Hypothalamus (tissue), 51 donors: ENCODE data around the gene ZNG1A.
"Not testable (repeated sequence)": the region's sequence is repeated elsewhere in the genome, so short reads cannot be mapped to it uniquely, and the experiment has no call there.

Experiments
- DNase-seq, 51 donors: peaks; one replicate each; lab custom pipeline; 2025; lab: John Stamatoyannopoulos, UW

Gene ZNG1A

GRCh38 chr9:199601-200000 is 20.7 kb upstream of the ZNG1A start:
- not testable (repeated sequence) for DNase-seq

- peak in 1 of 51 donors; percentile 1 for DNase-seq
Measured at GRCh38 chr9:178140-178825, 573 bp downstream of the ZNG1A start.

DNA sequence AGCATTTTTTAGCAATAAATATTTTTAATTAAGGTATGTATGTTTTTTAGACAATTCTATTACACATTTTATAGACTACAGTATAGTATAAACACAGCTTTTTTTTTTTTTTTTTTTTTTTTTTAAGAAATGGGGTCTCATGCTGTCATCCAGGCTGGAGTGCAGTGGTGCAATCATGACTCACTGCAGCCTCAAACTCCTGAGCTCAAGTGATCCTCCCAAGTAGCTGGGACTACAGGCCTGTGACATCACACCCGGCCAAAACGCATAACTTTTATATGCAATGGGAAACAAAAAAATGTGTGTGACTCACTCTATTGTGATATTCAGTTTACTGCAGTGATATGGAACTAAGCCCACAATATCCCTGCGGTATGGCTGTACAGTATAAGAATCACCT is 9.1 kb downstream of the ZNG1A start:
- DNase-seq: not testable (repeated sequence)

- not testable (repeated sequence) for DNase-seq
Measured at GRCh38 chr9:159871-160270, 19.0 kb downstream of the ZNG1A start.

DNA sequence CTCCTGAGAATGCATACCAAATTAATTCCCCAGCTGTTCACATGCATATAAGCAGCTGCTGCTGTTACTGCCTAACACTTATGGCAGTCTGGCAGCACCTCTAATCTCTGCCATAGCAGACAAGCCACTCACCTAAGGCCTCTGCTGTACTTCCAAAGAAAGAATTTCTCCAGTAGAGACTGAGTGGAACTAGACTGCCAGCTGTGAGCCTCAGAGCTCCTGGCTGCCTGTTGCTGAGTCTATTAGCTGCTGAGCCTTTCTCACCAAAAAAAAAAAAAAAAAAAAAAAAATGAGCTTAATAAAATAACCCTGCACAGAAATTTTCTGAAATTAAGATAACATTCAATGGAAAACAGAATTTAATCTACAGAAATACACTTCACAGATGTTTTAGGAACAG is 27.7 kb downstream of the ZNG1A start:
- not testable (repeated sequence) for DNase-seq

- not testable (repeated sequence) for DNase-seq
Measured at GRCh38 chr9:139880-140279, 39.0 kb downstream of the ZNG1A start.

GRCh38 chr9:117995-118467 is 60.8 kb downstream of the ZNG1A start, which contains the start of gene FOXD4:
TSS of gene FOXD4 (minus strand) at chr9:118417. CDS start at chr9:118119, 298 bp downstream.
- not testable (repeated sequence) for DNase-seq

DNA sequence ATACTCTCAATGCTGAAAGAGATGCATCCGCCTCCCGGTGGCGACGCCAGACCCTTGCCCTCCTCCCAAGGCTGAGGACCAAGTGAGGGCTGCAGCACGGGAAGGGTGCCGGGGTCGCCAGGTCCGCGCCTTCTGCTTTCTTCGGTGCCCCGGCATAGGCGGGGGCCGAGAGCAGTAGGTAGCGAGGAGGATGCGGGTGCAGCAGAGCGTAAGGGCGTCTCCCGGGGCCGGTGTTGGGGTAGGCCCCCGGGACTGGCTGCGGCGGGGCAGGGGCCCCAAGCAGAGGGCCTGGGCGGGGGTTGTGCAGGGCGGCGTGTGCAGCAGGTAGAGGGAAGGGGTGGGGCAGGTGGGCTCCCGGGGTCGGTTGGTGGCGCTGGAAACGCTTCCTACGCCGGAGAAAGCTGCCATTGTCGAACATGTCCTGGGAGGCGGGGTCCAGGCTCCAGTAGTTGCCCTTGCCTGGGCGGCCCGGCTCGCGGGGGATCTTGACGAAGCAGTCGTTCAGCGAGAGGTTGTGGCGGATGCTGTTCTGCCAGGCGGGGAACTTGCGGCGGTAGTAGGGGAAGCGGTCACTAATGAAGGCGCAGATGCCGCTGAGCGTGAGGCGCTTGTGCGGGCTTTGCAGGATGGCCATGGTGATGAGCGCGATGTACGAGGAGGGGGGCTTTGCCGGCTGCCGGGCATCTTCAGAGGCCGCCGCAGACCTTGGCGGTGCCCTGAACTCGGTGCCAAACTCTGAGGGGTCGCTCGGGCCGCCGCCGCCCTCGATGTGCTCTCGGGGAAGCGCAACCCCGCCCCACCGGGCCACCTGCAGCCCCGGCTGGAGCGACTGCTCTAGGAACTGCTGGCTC is 61.5 kb downstream of the ZNG1A start:
- not testable (repeated sequence) for DNase-seq

DNA sequence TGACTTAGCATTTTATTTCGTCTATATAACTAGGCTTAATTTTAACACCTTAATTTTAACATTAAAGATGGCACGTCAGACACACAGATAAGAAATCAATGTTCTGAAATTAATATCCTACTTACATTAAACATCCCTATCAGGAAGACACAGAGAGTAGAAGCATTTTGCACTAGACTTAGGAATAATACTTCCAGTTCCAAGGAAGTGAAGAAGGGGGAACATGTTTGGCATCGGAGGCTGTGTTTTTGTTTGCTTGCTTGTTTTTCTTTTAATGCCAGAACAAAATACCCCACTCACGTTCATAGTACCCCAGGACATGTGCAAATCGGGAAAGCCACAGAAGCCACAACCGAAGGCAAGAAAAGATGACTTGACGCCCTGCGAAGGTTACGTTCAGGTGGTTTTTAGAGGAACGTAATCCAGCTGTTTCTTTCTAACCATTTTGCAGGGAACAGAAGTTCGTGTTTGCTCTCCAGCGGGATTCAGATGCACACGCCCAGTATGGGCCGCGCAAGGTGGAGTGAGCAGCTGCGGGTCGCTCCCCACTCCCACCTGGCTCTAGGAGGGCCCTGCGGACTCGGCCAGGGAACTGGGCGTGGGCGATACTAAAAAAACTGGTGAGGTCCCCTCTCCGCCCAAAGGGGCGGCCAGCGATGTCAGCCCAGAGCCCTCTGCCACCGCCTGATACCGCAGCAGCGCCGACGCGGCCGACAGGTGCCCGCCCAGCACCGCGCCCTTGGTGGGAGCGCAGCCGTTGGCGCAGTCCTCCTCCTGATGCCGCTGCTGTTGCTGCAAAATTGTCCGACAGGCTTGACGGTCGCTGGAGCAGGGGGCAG is 62.4 kb downstream of the ZNG1A start:
- DNase-seq: not testable (repeated sequence)

- DNase-seq: not testable (repeated sequence)
Measured at GRCh38 chr9:115118-115451, 63.8 kb downstream of the ZNG1A start.

DNA sequence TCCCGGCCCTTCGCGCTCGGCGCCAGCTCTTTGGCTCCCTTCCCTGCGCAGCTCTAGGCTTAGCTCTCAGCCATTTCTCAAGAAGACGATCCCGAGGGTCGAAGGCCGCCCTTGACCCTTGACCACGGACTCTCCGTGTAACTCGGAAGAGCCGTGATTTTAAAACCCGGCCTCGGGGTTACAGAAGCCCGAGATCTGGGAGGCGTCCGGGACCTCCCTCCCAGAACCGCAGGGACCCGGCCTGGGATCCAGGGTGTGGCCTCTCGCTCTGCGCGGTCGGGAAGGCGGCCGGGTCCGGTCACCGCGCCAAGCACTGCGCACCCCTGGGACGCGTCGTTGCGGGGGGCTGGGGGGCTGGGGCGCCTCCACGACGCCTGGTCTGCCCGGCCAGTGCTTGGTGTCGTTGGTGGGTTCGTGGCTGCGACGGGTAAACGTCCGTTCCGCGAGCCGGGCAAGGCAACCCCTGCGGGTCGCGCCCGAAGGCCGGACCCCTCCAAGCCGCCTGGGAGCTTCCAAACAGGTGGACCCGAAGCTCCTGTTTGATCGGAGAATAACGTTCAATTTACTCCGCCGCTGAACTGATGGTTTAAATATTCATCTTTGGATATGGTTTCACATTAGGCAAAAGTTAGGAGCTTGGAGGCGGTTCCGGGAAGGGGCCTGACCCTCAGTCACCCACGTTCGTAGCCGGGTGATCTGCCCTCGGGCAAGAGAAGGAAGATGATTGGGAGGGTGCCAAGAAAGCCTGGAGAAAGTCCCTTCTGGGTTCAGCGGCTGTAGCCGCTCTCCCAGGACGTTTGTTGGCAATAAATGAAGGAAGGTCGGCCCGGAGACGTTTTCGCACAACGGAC is 64.4 kb downstream of the ZNG1A start:
- not testable (repeated sequence) for DNase-seq

DNA sequence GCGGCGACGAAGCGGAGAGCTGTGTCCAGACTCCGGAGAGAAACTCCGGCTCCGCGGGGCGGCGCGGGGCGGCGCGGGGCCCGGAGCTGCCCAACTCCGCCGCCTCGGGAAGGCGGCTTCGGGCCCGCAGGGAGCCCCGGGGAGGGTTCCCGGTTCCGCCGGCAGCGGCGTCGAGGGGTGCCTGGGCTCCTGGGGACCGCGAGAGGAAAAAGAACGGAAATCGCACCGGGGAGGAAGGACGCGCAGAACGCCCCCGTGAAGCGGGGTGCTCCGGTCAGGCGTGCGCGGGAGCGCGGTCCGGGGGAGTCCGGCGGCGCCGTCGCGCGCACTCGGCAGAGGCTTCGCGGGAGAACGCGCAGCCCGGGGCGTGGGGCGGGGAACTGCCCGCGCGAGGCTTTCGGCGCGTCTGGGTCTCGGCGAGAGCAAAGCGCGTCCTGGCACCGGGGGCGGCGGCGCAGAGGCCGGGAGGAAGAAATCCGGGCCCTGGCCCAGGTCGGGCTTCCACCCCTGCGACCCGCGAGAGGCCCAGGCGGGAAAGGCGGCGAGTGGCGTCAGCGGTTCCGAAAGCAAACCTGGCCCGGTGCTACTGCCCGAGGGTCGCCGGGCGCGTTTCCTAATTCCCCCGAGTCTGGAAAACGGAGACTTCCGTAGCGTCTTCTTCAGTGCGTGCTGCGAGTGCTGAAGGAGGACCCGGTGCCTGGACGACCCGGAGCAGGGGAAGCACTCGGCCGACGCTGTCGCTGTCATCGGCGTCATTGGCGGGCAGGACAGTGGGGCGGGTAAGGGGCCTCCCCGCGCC is 65.2 kb downstream of the ZNG1A start:
- not testable (repeated sequence) for DNase-seq

DNA sequence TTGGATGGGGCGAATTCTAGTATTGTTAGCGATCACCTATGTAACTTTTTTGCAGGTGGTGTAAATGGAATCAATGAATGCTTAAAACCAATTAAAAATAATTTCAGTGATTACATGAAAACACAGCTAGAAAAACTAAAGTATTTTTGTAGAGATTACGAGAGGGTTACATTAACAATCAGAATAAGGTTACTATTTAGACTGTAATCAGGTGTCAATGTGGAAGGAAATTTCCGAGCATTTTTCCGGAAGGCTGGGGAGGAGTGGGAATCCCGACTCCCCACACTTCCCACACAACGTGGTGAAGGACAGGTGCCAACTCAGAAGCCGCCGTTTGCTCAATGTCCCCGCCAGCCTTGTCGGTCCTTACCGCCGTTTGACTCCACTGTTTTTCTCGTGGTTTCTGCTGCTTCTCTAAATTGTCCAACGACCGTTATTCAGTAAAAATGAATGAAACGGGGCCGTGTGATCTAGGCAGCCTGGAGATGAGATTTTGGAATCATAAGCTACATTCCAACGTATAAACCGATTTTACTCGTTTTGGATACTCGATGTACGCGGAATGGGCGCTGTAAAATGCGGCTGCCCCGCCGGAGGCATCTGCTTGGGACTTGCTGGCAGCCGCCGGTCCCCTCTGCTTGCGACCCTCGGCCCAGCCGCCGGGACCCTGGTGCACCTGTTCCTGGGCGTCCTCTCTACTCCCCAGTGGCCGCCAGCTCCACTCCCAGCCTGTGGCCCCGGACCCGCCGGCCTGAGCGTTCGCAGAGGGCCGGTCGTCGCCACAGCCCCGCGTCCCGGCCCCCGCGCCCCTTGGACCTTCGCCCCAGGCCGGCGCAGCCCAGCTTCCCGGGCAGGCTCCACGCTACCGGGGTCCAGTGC is 66.0 kb downstream of the ZNG1A start:
- DNase-seq: not testable (repeated sequence)

DNA sequence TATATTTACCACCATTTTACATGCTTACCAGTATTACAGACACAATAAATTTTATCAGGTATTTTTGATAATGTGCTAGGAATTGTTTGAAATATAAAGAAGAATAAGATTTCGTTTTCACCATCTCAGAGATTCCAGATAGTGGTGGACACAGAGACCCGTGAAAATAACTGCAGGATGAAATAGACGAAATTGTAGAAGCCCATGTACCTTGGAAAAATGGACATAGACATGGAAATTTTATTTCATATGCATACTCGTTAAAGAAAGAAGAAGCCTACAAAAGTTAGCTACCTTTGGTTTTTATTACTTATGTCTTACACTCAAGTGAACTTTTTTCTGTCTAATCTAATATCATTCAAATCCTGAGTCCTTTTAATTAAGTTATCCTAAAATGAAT is 68.2 kb downstream of the ZNG1A start:
- DNase-seq: not testable (repeated sequence)

DNA sequence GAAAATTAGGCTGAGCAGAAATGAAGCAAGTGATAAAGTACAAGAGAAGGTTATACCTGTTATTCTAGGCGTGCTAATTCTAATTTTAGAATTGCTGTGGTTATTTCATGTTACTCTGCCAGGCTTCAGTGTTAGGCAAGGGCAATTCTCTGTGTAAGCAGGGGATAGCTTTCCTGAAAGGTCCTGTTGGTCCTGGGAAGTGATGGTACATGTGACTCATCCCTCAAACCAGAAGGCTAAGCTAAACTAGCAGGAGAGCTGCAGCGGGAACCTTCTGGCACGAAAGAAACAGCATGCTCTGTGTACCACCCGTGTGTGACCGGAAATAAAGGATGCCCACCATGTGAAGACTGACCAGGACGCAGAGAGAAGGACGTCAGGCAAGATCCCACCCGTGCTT is 69.3 kb downstream of the ZNG1A start:
- not testable (repeated sequence) for DNase-seq

DNA sequence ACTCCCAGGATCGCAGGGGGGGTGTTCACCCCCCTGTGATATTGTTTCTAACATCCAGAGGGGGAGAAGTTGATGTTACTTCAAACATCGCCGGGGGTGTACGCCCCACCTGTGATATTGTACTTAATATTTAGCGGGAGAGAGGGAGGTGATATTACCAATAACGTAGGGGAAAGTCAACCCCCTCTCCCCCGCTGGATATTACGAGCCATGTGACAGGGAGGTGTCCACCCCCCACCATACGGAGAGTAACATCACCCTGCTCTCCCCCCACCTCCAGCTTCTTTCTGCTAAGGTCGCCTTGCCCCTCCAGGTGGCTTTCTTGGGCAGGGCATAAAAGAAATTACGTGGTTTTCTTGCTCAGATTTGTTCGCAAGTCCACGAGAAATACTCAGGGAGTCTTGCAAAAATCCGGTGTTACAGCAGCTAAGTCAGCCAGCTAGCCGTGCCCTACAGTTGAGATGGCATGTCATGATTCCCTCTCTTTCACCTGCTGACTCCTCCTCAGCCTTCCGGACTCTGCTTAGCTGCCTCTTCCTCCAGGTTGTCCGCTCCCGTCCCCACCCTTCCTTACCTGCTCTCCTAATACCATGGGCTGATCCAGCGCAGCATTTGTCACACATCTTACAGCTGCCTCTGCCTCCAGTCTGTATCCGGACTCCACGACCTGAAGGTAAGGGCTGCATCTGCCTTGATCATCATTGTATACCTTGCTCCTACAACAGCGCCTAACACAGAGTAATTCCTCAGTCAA is 69.9 kb downstream of the ZNG1A start:
- not testable (repeated sequence) for DNase-seq

DNA sequence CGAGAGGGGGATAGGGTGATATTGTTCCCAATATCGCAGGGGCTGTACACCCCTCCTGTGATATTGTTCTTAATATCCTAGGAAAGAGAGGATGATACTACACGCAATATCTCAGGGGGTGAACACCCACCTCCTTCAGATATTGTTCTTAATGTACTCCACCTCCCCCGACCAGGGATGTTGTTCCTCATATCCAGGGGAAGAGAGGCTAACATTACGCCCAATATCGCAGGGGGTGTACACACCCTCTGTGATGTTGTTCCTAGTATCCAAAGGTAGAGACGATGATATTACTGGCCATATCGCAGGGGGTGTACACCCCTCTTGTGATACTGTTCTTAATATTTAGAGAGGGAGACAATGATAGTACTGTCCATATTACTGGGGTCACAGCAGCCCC is 72.9 kb downstream of the ZNG1A start:
- DNase-seq: not testable (repeated sequence)
